SU-DHL-6 (cell line): ENCODE data around the gene CERS1.

ENCODE experiments used
- H2AFZ ChIP-seq: fragments of 200-600 bp; sonication (generic); 2 replicates; pipeline ENCODE4 v1.6.1; 2014; ENCODE audit warnings: low read depth, mild to moderate bottlenecking, moderate library complexity, mixed read lengths, antibody characterized with exemption, low read length; ENCODE audit not compliant: severe bottlenecking
- H3F3A ChIP-seq: fragments of 200-600 bp; shearing (Covaris generic); 2 replicates; pipeline ENCODE4 v1.6.0; 2016; ENCODE audit warnings: antibody characterized with exemption, mild to moderate bottlenecking; ENCODE audit not compliant: insufficient read depth
- H3K27ac ChIP-seq: fragments of 200-600 bp; sonication (generic); 2 replicates; pipeline ENCODE4 v1.5.1; 2016; ENCODE audit warnings: low read depth, mild to moderate bottlenecking, low read length, moderate library complexity, mixed read lengths
- H3K27me3 ChIP-seq: fragments of 200-600 bp; sonication (generic), shearing (Covaris generic); 2 replicates; pipeline ENCODE4 v1.6.0; 2014; ENCODE audit warnings: mild to moderate bottlenecking, low read length
- H3K36me3 ChIP-seq: fragments of 200-600 bp; sonication (generic); 2 replicates; pipeline ENCODE4 v1.6.1; 2014; ENCODE audit warnings: mild to moderate bottlenecking, low read length, mixed read lengths
- H3K4me2 ChIP-seq: fragments of 300-600, 200-600 bp; shearing (Covaris generic), sonication (generic); 2 replicates; pipeline ENCODE4 v1.6.0; 2014; ENCODE audit warnings: low read length, low read depth, mild to moderate bottlenecking; ENCODE audit not compliant: poor library complexity, severe bottlenecking
- H3K4me3 ChIP-seq: fragments of 200-600 bp; sonication (generic); 2 replicates; pipeline ENCODE4 v1.5.1; 2014; ENCODE audit warnings: antibody characterized with exemption, low read length, mild to moderate bottlenecking, mixed read lengths; ENCODE audit not compliant: insufficient read depth, poor library complexity, severe bottlenecking
- H3K79me2 ChIP-seq: fragments of 200-600 bp; sonication (generic); 2 replicates; pipeline ENCODE4 v1.6.1; 2014; ENCODE audit warnings: mild to moderate bottlenecking, low read length, moderate library complexity; ENCODE audit not compliant: insufficient read depth
- H3K9ac ChIP-seq: fragments of 200-600 bp; sonication (generic); 2 replicates; pipeline ENCODE4 v1.7.0; 2014; ENCODE audit warnings: mild to moderate bottlenecking, low read length
- H3K9me2 ChIP-seq: fragments of 200-600 bp; sonication (generic); replicated peaks from 2 replicates; pipeline ENCODE4 v1.6.1; 2014; ENCODE audit warnings: low read length; ENCODE audit not compliant: insufficient read depth
- H3K9me3 ChIP-seq: fragments of 200-600 bp; sonication (generic); 2 replicates; pipeline ENCODE4 v1.6.1; 2014; ENCODE audit warnings: low read length, mixed read lengths; ENCODE audit not compliant: insufficient read depth
- H4K20me1 ChIP-seq: fragments of 200-600 bp; sonication (generic); 2 replicates; pipeline ENCODE4 v1.6.1; 2014; ENCODE audit warnings: low read depth, mild to moderate bottlenecking, antibody characterized with exemption, low read length, moderate library complexity, mixed read lengths
- CTCF ChIP-seq: fragments of 200-600 bp; sonication (generic); IDR thresholded peaks from one replicate; pipeline ENCODE4 v1.5.1; 2017; ENCODE audit warnings: antibody characterized with exemption, mild to moderate bottlenecking, low read length, moderate library complexity; ENCODE audit not compliant: insufficient read depth, poor library complexity, severe bottlenecking
- EZH2phosphoT487 ChIP-seq: fragments of 200-600 bp; sonication (generic), shearing (Covaris generic); conservative IDR thresholded peaks from 2 replicates; pipeline ENCODE4 v1.6.1; 2018; ENCODE audit warnings: mild to moderate bottlenecking, antibody characterized with exemption, low read length, moderate library complexity, mixed read lengths

Gene CERS1

GRCh38 chr19:18871543-18871942 is 24.4 kb downstream of the CERS1 start:
- TF ChIP-seq CTCF (no peak), EZH2phosphoT487 (no peak)
- Histone ChIP-seq H3K27me3 (no peaks in the 10 kb centered on the region), H4K20me1 (no peaks in the 10 kb centered on the region), H3K9me3 (no peaks in the 10 kb centered on the region), H3K9ac (no peak overlapping the region), H3K4me3 (no peak overlapping the region), H3K79me2 (no peaks in the 10 kb centered on the region), H3K4me2 (no peak overlapping the region), H2AFZ (no peak overlapping the region), H3F3A (no peaks in the 10 kb centered on the region), H3K36me3 (peaks cover 4% of the 10 kb centered on the region; the same call in 1 of the 2 replicates), H3K9me2 (no peaks in the 10 kb centered on the region), H3K27ac (no peak overlapping the region)

GRCh38 chr19:18870531-18871172 is 25.3 kb downstream of the CERS1 start:
- no peak overlapping the region for H3K9ac ChIP-seq
- no peak overlapping the region for H3K4me2 ChIP-seq
- no peak for TF ChIP-seq CTCF
- no peak for TF ChIP-seq EZH2phosphoT487
- H3K27me3 ChIP-seq: no peaks in the 10 kb centered on the region
- peaks cover 4% of the 10 kb centered on the region; the same call in 1 of the 2 replicates for H3K36me3 ChIP-seq
- no peaks in the 10 kb centered on the region for H3F3A ChIP-seq
- H2AFZ ChIP-seq: no peak overlapping the region
- H4K20me1 ChIP-seq: no peaks in the 10 kb centered on the region
- H3K27ac ChIP-seq: no peak overlapping the region
- H3K79me2 ChIP-seq: no peaks in the 10 kb centered on the region
- H3K9me3 ChIP-seq: no peaks in the 10 kb centered on the region
- no peak overlapping the region for H3K4me3 ChIP-seq
- no peaks in the 10 kb centered on the region for H3K9me2 ChIP-seq

GRCh38 chr19:18869781-18870530 is 26.0 kb downstream of the CERS1 start:
- no peak overlapping the region for H3K9ac ChIP-seq
- H3K27me3 ChIP-seq: no peaks in the 10 kb centered on the region
- H3K9me2 ChIP-seq: no peaks in the 10 kb centered on the region
- H3K27ac ChIP-seq: no peak overlapping the region
- no peak for TF ChIP-seq CTCF
- TF ChIP-seq EZH2phosphoT487: no peak
- H3K9me3 ChIP-seq: no peaks in the 10 kb centered on the region
- no peaks in the 10 kb centered on the region for H3F3A ChIP-seq
- H2AFZ ChIP-seq: no peak overlapping the region
- H3K4me2 ChIP-seq: no peak overlapping the region
- H3K4me3 ChIP-seq: no peak overlapping the region
- no peaks in the 10 kb centered on the region for H3K79me2 ChIP-seq
- peaks cover 4% of the 10 kb centered on the region; the same call in 1 of the 2 replicates for H3K36me3 ChIP-seq
- no peaks in the 10 kb centered on the region for H4K20me1 ChIP-seq
